Measurements from ENCODE around the gene MLLT3.
A peak's percentile ranks its signal among the peaks of the same experiment; 100 is the strongest.

The MLLT3 gene

GRCh38 chr9:20620650-20621470 lies 1.4 kb downstream of the MLLT3 start:
- Histone ChIP-seq H3K36me3 (ENCODE audit: insufficient read depth, low read length) (no peaks in the 10 kb centered on the region), H3K9ac (ENCODE audit: low read depth, low read length) (peak overlapping the region; percentile 72), H3K9me3 (ENCODE audit: control insufficient read depth, insufficient read depth, low read length) (no peaks in the 10 kb centered on the region), H3K4me1 (ENCODE audit: insufficient read depth, low read length) (peaks cover 4% of the 10 kb centered on the region; the same call in 1 of the 2 replicates)

DNA sequence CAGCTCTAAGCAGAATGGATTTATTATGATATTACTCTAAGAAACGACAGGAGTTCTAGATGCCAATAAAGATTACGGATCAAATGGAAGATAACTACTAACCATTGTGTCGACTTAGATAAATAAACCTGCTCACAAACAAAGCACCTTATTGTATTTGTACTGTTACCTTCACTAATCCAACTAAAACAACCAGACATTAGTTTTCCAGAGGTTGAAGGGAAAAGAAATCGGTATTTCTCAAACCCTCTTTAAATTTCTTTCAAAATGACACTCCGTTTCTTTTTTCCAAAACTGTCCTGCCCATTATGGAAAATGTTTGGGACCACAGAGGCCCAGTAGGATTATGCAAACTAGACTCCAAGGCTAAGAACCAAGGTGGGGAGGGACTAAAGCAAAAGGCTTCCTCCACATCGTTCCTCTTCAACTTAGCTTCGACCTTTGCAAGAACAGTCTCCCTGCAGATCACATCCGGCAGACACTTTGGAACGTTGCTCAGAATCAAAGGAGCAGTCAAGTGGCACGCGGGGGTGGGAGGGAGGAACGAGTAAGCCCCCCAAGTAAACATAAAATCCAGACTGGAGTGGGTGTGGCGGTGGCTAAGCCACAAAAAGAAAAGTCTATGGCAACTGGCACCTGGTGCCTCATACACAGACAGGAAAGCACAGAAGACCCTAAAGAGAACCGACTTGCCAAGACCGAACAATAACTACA lies 2.7 kb downstream of the MLLT3 start:
- Histone ChIP-seq H3K9me3 (ENCODE audit: control insufficient read depth, insufficient read depth, low read length) (no peaks in the 10 kb centered on the region), H3K36me3 (ENCODE audit: insufficient read depth, low read length) (no peaks in the 10 kb centered on the region), H3K4me1 (ENCODE audit: insufficient read depth, low read length) (peaks cover 4% of the 10 kb centered on the region; the same call in 1 of the 2 replicates), H3K9ac (ENCODE audit: low read depth, low read length) (peak overlapping the region; percentile 72; the same call in 1 of the 2 replicates)

DNA sequence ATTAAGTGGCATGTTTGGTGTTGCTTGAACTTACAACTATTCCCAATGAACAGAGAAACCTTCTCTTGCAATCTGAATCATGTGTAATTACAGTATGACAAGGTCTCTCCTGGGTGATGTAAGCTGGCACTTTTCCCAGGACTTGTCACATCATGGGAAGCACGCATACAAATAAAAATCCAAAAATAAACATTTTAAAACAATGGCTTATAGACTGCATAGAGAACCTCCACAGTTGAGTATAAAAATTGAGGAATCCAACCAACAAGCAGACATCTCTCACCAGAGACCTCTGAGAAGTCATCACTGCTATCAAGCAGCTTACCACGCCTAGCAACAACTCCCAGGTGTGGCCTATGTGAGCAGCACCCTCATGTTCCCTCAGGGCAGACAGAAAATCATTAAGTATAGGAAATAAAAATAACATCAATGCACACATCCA lies 3.9 kb downstream of the MLLT3 start:
- Histone ChIP-seq H3K9ac (ENCODE audit: low read depth, low read length) (no peak overlapping the region), H3K4me1 (ENCODE audit: insufficient read depth, low read length) (peaks cover 4% of the 10 kb centered on the region; the same call in 1 of the 2 replicates), H3K9me3 (ENCODE audit: control insufficient read depth, insufficient read depth, low read length) (no peaks in the 10 kb centered on the region), H3K36me3 (ENCODE audit: insufficient read depth, low read length) (no peaks in the 10 kb centered on the region)

- H3K4me1 ChIP-seq (ENCODE audit: insufficient read depth, low read length) = peaks cover 4% of the 10 kb centered on the region; the same call in 1 of the 2 replicates
- H3K9ac ChIP-seq (ENCODE audit: low read depth, low read length) = no peak overlapping the region
- H3K36me3 ChIP-seq (ENCODE audit: insufficient read depth, low read length) = no peaks in the 10 kb centered on the region
Measured at GRCh38 chr9:20616808-20617207, 5.5 kb downstream of the MLLT3 start.

DNA sequence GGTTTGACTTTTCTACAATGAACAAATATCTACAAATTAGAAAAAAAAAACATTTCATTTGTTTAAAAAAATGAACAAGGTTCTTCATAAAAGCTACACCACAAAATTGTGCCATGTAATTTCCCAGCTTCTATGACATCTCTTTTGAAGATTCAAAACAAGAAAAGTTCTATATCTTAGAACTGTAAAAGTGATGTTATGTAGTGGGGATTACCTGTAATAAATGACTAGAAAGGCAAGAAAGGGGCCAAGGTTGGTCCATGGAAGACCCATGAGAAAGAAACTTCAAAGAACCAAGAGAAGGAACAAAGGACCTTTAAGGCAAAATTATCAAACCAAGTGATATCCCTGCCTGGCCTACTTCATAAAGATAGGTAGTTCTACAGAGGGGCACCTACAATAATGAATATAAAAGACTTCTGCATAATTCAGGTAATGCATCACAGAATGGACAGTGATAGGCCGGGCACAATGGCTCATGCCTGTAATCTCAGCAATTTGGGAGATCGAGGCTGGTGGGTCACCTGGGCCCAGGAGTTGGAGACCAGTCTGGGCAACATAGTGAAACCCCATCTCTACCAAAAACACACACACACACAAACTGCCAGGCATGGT lies 7.6 kb downstream of the MLLT3 start:
- Histone ChIP-seq H3K36me3 (ENCODE audit: insufficient read depth, low read length) (no peaks in the 10 kb centered on the region), H3K4me1 (ENCODE audit: insufficient read depth, low read length) (peaks cover 2% of the 10 kb centered on the region; the same call in 1 of the 2 replicates), H3K9me3 (ENCODE audit: control insufficient read depth, insufficient read depth, low read length) (no peaks in the 10 kb centered on the region), H3K9ac (ENCODE audit: low read depth, low read length) (no peak overlapping the region)

More at GRCh38 chr9:20616808-20617207, 5.5 kb downstream of the MLLT3 start:
- no peaks in the 10 kb centered on the region for H3K9me3 ChIP-seq (ENCODE audit: control insufficient read depth, insufficient read depth, low read length)

DNA sequence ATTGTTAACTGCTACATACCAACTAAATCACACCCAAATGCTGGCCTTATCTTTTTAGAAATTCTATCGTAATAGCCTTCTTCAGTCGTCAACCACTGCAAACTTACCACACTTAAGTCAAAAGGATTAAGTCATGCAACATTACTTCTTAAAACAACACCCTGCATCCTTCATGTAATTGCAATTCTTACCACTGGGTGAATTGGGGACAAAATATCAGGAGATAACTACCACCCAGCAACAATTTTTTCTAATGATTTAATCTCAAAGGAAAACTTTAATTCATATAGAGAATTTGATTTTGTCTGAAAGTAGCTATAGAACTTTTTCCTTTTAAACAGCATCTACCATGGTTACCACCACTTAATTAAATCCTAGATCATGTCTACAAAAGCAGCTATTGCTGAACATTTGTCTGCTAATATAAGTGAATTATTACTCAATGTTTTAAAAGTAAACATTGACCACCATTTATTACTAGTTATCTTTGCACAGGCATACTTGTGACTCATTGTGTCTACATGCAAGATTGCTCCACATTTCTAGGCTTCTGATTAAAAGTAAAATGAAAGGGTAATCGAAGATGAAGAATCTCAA lies 10.5 kb downstream of the MLLT3 start:
- Histone ChIP-seq H3K4me1 (ENCODE audit: insufficient read depth, low read length) (no peaks in the 10 kb centered on the region; the same call in 1 of the 2 replicates), H3K9ac (ENCODE audit: low read depth, low read length) (no peak overlapping the region), H3K36me3 (ENCODE audit: insufficient read depth, low read length) (no peaks in the 10 kb centered on the region), H3K9me3 (ENCODE audit: control insufficient read depth, insufficient read depth, low read length) (no peaks in the 10 kb centered on the region)

DNA sequence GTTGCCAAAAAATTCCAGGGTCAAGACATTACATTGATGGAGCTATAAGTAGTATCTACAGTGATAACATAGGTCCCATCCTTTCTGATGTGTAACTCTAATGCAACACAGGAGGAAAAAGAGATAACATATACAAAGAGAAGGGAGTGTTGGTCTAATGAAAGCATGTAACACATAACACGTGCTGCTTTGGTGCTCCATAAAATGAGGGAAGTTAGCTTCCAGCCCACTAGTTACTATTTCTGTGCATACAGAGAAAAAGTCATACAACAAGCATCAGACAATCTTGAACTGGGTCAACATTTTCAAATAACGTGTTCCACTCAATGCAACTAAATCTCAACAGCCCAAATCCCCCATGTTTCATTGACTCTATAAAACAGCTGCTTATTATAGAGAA lies 11.7 kb downstream of the MLLT3 start:
- Histone ChIP-seq H3K9ac (ENCODE audit: low read depth, low read length) (no peak overlapping the region), H3K4me1 (ENCODE audit: insufficient read depth, low read length) (peaks cover 3% of the 10 kb centered on the region; the same call in 1 of the 2 replicates), H3K9me3 (ENCODE audit: control insufficient read depth, insufficient read depth, low read length) (no peaks in the 10 kb centered on the region), H3K36me3 (ENCODE audit: insufficient read depth, low read length) (no peaks in the 10 kb centered on the region)

- Histone ChIP-seq H3K9me3 (ENCODE audit: control insufficient read depth, insufficient read depth, low read length) (no peaks in the 10 kb centered on the region), H3K36me3 (ENCODE audit: insufficient read depth, low read length) (no peaks in the 10 kb centered on the region), H3K4me1 (ENCODE audit: insufficient read depth, low read length) (peaks cover 3% of the 10 kb centered on the region; the same call in 1 of the 2 replicates), H3K9ac (ENCODE audit: low read depth, low read length) (no peak overlapping the region)
Measured at GRCh38 chr9:20608582-20608981, 13.7 kb downstream of the MLLT3 start.

- Histone ChIP-seq H3K9ac (ENCODE audit: low read depth, low read length) (no peak overlapping the region), H3K36me3 (ENCODE audit: insufficient read depth, low read length) (no peaks in the 10 kb centered on the region), H3K9me3 (ENCODE audit: control insufficient read depth, insufficient read depth, low read length) (no peaks in the 10 kb centered on the region), H3K4me1 (ENCODE audit: insufficient read depth, low read length) (peaks cover 3% of the 10 kb centered on the region; the same call in 1 of the 2 replicates)
Measured at GRCh38 chr9:20606652-20607051, 15.6 kb downstream of the MLLT3 start.

GRCh38 chr9:20604562-20604961 lies 17.7 kb downstream of the MLLT3 start:
- Histone ChIP-seq H3K9ac (ENCODE audit: low read depth, low read length) (no peak overlapping the region), H3K36me3 (ENCODE audit: insufficient read depth, low read length) (no peaks in the 10 kb centered on the region), H3K9me3 (ENCODE audit: control insufficient read depth, insufficient read depth, low read length) (no peaks in the 10 kb centered on the region), H3K4me1 (ENCODE audit: insufficient read depth, low read length) (peaks cover 3% of the 10 kb centered on the region; the same call in 1 of the 2 replicates)

DNA sequence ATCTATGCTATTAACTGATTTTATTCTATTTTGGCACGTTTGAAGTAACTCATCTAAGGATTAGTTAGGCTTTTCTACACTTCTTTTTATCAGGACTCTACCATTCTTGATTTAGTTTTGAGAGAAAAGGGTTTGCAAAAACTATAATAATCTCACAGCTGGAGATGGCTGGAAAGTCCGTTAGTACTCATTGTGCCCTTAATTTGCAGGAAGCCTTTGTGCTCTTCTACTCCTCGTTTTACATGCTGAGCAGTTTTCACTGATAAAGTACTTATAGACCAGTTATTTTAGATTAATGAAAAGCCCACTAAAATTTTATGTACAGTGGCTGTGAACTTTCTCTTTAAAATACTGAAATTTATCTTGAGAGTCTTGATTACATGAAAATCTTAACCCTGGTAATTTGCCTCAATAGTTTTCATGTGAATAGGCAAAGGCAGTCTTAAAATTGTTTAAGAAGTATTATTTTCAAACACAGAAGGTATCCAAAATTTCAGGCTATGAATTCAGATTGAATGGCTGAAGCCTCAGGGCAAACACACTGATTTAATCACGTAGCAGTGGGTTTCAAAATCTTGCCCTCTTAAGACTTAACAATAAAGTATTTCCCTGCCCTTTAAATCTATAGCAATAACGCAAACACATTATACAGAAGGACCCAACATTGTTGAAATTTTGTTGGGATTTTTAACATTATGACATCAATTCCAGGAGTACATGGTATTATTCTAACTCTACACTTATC lies 18.6 kb downstream of the MLLT3 start:
- Histone ChIP-seq H3K4me1 (ENCODE audit: insufficient read depth, low read length) (peaks cover 3% of the 10 kb centered on the region; the same call in 1 of the 2 replicates), H3K9ac (ENCODE audit: low read depth, low read length) (no peak overlapping the region), H3K9me3 (ENCODE audit: control insufficient read depth, insufficient read depth, low read length) (no peaks in the 10 kb centered on the region), H3K36me3 (ENCODE audit: insufficient read depth, low read length) (no peaks in the 10 kb centered on the region)

- Histone ChIP-seq H3K9me3 (ENCODE audit: control insufficient read depth, insufficient read depth, low read length) (no peaks in the 10 kb centered on the region), H3K9ac (ENCODE audit: low read depth, low read length) (no peak overlapping the region), H3K36me3 (ENCODE audit: insufficient read depth, low read length) (no peaks in the 10 kb centered on the region), H3K4me1 (ENCODE audit: insufficient read depth, low read length) (no peaks in the 10 kb centered on the region)
Measured at GRCh38 chr9:20601292-20601691, 21.0 kb downstream of the MLLT3 start.

- H3K36me3 ChIP-seq (ENCODE audit: insufficient read depth, low read length) = no peaks in the 10 kb centered on the region
- no peak overlapping the region for H3K9ac ChIP-seq (ENCODE audit: low read depth, low read length)
- no peaks in the 10 kb centered on the region for H3K4me1 ChIP-seq (ENCODE audit: insufficient read depth, low read length)
Measured at GRCh38 chr9:20599195-20599594, 23.1 kb downstream of the MLLT3 start.

More at GRCh38 chr9:20599195-20599594, 23.1 kb downstream of the MLLT3 start:
- H3K9me3 ChIP-seq (ENCODE audit: control insufficient read depth, insufficient read depth, low read length) = no peaks in the 10 kb centered on the region

Measured in ES-I3 (cell line).